SK-N-SH treated with all-trans-retinoic acid at 6 μM for 48 hours (cell line): ENCODE data around the gene KCNA1.

Source experiments
- BACH2 ChIP-seq: fragments of 250-450 bp; sonication (Bioruptor Pico); IDR thresholded peaks from 2 replicates; pipeline ENCODE4 v1.9.0; 2021; ENCODE audit warnings: mild to moderate bottlenecking, borderline replicate concordance
- CSDC2 ChIP-seq: fragments of 250-450 bp; sonication (Bioruptor Pico); IDR thresholded peaks from 2 replicates; pipeline ENCODE4 v1.5.0; 2020; ENCODE audit warnings: mild to moderate bottlenecking, moderate library complexity
- OSR1 ChIP-seq: fragments of 250-450 bp; sonication (Bioruptor Pico); IDR thresholded peaks from 2 replicates; pipeline ENCODE4 v1.8.0; 2022; ENCODE audit warnings: moderate library complexity, mild to moderate bottlenecking, inconsistent platforms
- PPARA ChIP-seq: fragments of 250-450 bp; sonication (Bioruptor Pico); IDR thresholded peaks from 2 replicates; pipeline ENCODE4 v1.5.0; 2020; ENCODE audit warnings: mild to moderate bottlenecking, borderline replicate concordance
- TCF4 ChIP-seq: fragments of 250-450 bp; sonication (Bioruptor Pico); IDR thresholded peaks from 2 replicates; pipeline ENCODE4 v1.8.0; 2021; ENCODE audit warnings: mild to moderate bottlenecking, moderate library complexity, borderline replicate concordance
- ZFP30 ChIP-seq: fragments of 450-650 bp; formaldehyde crosslinking; IDR thresholded peaks from 2 replicates; pipeline ENCODE4 v1.5.0; 2022; ENCODE audit warnings: mild to moderate bottlenecking, moderate library complexity
- TF ChIP-seq, protein P1 (sequence below): fragments of 250-450 bp; sonication (Bioruptor Pico); IDR thresholded peaks from 2 replicates; pipeline ENCODE4 v1.5.1; 2021; ENCODE audit warnings: mild to moderate bottlenecking, moderate library complexity
- TF ChIP-seq, protein P2 (sequence below): fragments of 250-450 bp; sonication (Bioruptor Pico); IDR thresholded peaks from 2 replicates; pipeline ENCODE4 v1.8.0; 2021; ENCODE audit warnings: low read depth, mild to moderate bottlenecking, moderate library complexity, borderline replicate concordance

DNA sequence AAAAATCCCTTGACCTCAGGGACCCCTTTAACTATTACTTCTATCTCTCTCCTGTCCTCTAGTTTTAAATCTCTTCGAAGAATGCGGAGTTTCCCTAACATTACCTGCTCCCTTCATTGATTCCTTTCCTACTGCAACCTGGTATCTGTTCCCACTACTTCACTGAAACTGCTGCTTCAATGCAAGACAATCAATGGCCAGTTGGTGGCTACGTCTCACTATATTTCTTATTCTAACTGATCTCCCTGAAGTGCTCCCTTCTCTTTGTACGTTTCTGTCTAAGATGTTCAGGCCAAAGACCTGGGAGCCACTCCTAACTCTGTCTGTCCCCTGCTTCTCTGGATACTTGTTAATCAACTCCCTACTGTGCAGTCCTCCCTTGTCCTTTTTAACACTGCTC lies 10.3 kb upstream of the KCNA1 start:
- TF ChIP-seq BACH2 (CRISPR knock-in tag) (no peak), TCF4 (CRISPR knock-in tag) (no peak), ZFP30 (CRISPR knock-in tag) (no peak), PPARA (no peak), OSR1 (CRISPR knock-in tag) (no peak), CSDC2 (CRISPR knock-in tag) (no peak)
- TF ChIP-seq, protein P1, sequence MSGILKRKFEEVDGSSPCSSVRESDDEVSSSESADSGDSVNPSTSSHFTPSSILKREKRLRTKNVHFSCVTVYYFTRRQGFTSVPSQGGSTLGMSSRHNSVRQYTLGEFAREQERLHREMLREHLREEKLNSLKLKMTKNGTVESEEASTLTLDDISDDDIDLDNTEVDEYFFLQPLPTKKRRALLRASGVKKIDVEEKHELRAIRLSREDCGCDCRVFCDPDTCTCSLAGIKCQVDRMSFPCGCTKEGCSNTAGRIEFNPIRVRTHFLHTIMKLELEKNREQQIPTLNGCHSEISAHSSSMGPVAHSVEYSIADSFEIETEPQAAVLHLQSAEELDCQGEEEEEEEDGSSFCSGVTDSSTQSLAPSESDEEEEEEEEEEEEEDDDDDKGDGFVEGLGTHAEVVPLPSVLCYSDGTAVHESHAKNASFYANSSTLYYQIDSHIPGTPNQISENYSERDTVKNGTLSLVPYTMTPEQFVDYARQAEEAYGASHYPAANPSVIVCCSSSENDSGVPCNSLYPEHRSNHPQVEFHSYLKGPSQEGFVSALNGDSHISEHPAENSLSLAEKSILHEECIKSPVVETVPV = no peak
- TF ChIP-seq, protein P2, sequence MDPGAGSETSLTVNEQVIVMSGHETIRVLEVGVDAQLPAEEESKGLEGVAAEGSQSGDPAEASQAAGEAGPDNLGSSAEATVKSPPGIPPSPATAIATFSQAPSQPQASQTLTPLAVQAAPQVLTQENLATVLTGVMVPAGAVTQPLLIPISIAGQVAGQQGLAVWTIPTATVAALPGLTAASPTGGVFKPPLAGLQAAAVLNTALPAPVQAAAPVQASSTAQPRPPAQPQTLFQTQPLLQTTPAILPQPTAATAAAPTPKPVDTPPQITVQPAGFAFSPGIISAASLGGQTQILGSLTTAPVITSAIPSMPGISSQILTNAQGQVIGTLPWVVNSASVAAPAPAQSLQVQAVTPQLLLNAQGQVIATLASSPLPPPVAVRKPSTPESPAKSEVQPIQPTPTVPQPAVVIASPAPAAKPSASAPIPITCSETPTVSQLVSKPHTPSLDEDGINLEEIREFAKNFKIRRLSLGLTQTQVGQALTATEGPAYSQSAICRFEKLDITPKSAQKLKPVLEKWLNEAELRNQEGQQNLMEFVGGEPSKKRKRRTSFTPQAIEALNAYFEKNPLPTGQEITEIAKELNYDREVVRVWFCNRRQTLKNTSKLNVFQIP (CRISPR knock-in tag) = no peak
